ENCODE measurements around the gene TRMT1L.

- TF ChIP-seq, protein P1, sequence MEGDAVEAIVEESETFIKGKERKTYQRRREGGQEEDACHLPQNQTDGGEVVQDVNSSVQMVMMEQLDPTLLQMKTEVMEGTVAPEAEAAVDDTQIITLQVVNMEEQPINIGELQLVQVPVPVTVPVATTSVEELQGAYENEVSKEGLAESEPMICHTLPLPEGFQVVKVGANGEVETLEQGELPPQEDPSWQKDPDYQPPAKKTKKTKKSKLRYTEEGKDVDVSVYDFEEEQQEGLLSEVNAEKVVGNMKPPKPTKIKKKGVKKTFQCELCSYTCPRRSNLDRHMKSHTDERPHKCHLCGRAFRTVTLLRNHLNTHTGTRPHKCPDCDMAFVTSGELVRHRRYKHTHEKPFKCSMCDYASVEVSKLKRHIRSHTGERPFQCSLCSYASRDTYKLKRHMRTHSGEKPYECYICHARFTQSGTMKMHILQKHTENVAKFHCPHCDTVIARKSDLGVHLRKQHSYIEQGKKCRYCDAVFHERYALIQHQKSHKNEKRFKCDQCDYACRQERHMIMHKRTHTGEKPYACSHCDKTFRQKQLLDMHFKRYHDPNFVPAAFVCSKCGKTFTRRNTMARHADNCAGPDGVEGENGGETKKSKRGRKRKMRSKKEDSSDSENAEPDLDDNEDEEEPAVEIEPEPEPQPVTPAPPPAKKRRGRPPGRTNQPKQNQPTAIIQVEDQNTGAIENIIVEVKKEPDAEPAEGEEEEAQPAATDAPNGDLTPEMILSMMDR (IDR thresholded peaks at IDR 0.05), result no peak
- no peak for TF ChIP-seq POLR2A (IDR thresholded peaks at IDR 0.05)
- no peak for TF ChIP-seq POLR2AphosphoS5 (IDR thresholded peaks at IDR 0.05)
Measured at GRCh38 chr1:185152187-185152767, 4.5 kb downstream of the TRMT1L start.
